A549 (cell line): ENCODE data around the gene PMM2. TPM values are rescaled to one million over a fixed set of nuclear protein-coding genes. Genes with fewer than 3 reads are reported as not detected.

Experiments used
- ATAC-seq, 2 experiments: fragments of 200-7000 bp in 1 of 2; fragments of >200 bp in 1 of 2; cut with Nextera tagmentation in 1 of 2; cut with Tn5 transposase in 1 of 2; 3 replicates each; pipeline versions ENCODE4 v1.8.0 to v1.9.1; 2018 to 2020; ENCODE audit warnings: mild to moderate bottlenecking in 1 of 2, moderate library complexity in 1 of 2
- CTCF ChIA-PET: fragments of 300-600 bp; sonication (Branson Sonifier 250); formaldehyde crosslinking; extraction: SDS; loops from one replicate; lab custom pipeline; 2021; ENCODE audit warnings: antibody characterized with exemption, inconsistent platforms; lab: Yijun Ruan, JAX
- POLR2A ChIA-PET: fragments of 350-600 bp; formaldehyde crosslinking; extraction: SDS; loops from one replicate; lab custom pipeline; 2021; ENCODE audit warnings: antibody characterized with exemption, inconsistent platforms; lab: Yijun Ruan, JAX
- DNase-seq, 2 experiments: peaks; one replicate each; pipeline versions ENCODE4 v3.0.0 to v3.0.0-alpha.2; 2011 to 2016; ENCODE audit warnings: low read depth in 1 of 2, low spot score in 1 of 2
- FAIRE-seq: peaks from 2 replicates; lab custom pipeline; 2011; peaks lifted over from hg19 to GRCh38; lab: Jason Lieb, UNC
- H3K27ac ChIP-seq, 2 experiments: fragments of >200 bp; sonication (Bioruptor Twin); formaldehyde crosslinking; 3 replicates each; pipeline ENCODE4 v1.5.1; 2016 to 2017
- H3K4me1 ChIP-seq: fragments of >200 bp; sonication (Bioruptor Twin); formaldehyde crosslinking; 3 replicates; pipeline ENCODE4 v1.6.1; 2016
- H3K4me2 ChIP-seq: fragments of >200 bp; sonication (Bioruptor Twin); formaldehyde crosslinking; 3 replicates; pipeline ENCODE4 v1.6.1; 2016
- H3K4me3 ChIP-seq: fragments of >200 bp; sonication (Bioruptor Twin); formaldehyde crosslinking; 3 replicates; pipeline ENCODE4 v1.5.1; 2016
- H3K9me3 ChIP-seq: fragments of >200 bp; sonication (Bioruptor Twin); formaldehyde crosslinking; 3 replicates; pipeline ENCODE4 v1.6.1; 2016
- ATOH8 ChIP-seq: fragments of 250-450 bp; sonication (Bioruptor Pico); IDR thresholded peaks from 2 replicates; pipeline ENCODE4 v1.5.0; 2020; ENCODE audit warnings: low read depth, mild to moderate bottlenecking, moderate library complexity
- CBX2 ChIP-seq: fragments of 200-600 bp; sonication (generic); IDR thresholded peaks from 2 replicates; pipeline ENCODE4 v1.6.1; 2016; ENCODE audit warnings: low read depth, mild to moderate bottlenecking, borderline replicate concordance
- CBX8 ChIP-seq: fragments of 200-600 bp; sonication (generic); IDR thresholded peaks from 2 replicates; pipeline ENCODE4 v1.6.1; 2016
- CEBPB ChIP-seq, 2 experiments: fragments of >200 bp in 1 of 2; sonication (Bioruptor Twin) in 1 of 2; formaldehyde crosslinking in 1 of 2; IDR thresholded peaks; 2 replicates each; pipeline ENCODE4 v1.6.1; 2012 to 2016
- CHD2 ChIP-seq: fragments of 150-350 bp; IDR thresholded peaks from 2 replicates; pipeline ENCODE4 v1.6.1; 2014; ENCODE audit warnings: low read length; ENCODE audit not compliant: partially characterized antibody
- EHF ChIP-seq: fragments of 250-450 bp; sonication (Bioruptor Pico); IDR thresholded peaks from 2 replicates; pipeline ENCODE4 v1.5.0; 2020; ENCODE audit warnings: mild to moderate bottlenecking
- EHMT2 ChIP-seq: fragments of 200-600 bp; sonication (generic); IDR thresholded peaks from 2 replicates; pipeline ENCODE4 v1.6.1; 2016; ENCODE audit warnings: antibody characterized with exemption, low read depth, mild to moderate bottlenecking, moderate library complexity
- FOSL2 ChIP-seq, 2 experiments: fragments of 450-650 bp in 1 of 2; fragments of >200 bp in 1 of 2; sonication (Bioruptor Twin) in 1 of 2; formaldehyde crosslinking; IDR thresholded peaks; 2 replicates each; pipeline versions ENCODE4 v1.5.0 to v1.6.1; 2016 to 2020; ENCODE audit warnings: mild to moderate bottlenecking in 1 of 2, moderate library complexity in 1 of 2
- FOXS1 ChIP-seq: fragments of 250-450 bp; sonication (Bioruptor Pico); IDR thresholded peaks from 2 replicates; pipeline ENCODE4 v1.5.0; 2020; ENCODE audit warnings: mild to moderate bottlenecking, moderate library complexity
- HEYL ChIP-seq: fragments of 250-450 bp; sonication (Bioruptor Pico); IDR thresholded peaks from 2 replicates; pipeline ENCODE4 v1.8.0; 2021; ENCODE audit warnings: mild to moderate bottlenecking, moderate library complexity
- HOXB13 ChIP-seq: fragments of 250-450 bp; sonication (Bioruptor Pico); IDR thresholded peaks from 2 replicates; pipeline ENCODE4 v1.5.0; 2020; ENCODE audit warnings: low read depth, mild to moderate bottlenecking, moderate library complexity
- JUN ChIP-seq, 2 experiments: fragments of >200 bp; sonication (Bioruptor Twin); formaldehyde crosslinking; IDR thresholded peaks; 2 replicates in 1 of 2; 3 replicates in 1 of 2; pipeline ENCODE4 v1.6.1; 2016 to 2017
- MAFK ChIP-seq: fragments of 450-650 bp; IDR thresholded peaks from 2 replicates; pipeline ENCODE4 v1.6.1; 2014; ENCODE audit not compliant: partially characterized antibody
- NFE2L2 ChIP-seq: fragments of 150-350 bp; conservative IDR thresholded peaks from 2 replicates; pipeline ENCODE4 v1.6.1; 2014; ENCODE audit warnings: low read length
- NR3C1 ChIP-seq: fragments of >200 bp; sonication (Bioruptor Twin); formaldehyde crosslinking; IDR thresholded peaks from 3 replicates; pipeline ENCODE4 v1.6.1; 2017
- PBX3 ChIP-seq: IDR thresholded peaks from 2 replicates; pipeline ENCODE4 v1.6.1; 2012
- POLR2AphosphoS2 ChIP-seq: conservative IDR thresholded peaks from 2 replicates; pipeline ENCODE4 v1.6.1; 2012; ENCODE audit warnings: low read length, improper control_type of control experiment, inconsistent platforms
- RNF2 ChIP-seq: fragments of 200-600 bp; sonication (generic); IDR thresholded peaks from 2 replicates; pipeline ENCODE4 v1.6.1; 2016; ENCODE audit warnings: low read depth, mild to moderate bottlenecking, antibody characterized with exemption, moderate library complexity, borderline replicate concordance
- SMC3 ChIP-seq: fragments of >200 bp; sonication (Bioruptor Twin); formaldehyde crosslinking; IDR thresholded peaks from 3 replicates; pipeline ENCODE4 v1.6.1; 2018; ENCODE audit warnings: inconsistent platforms
- SREBF2 ChIP-seq: fragments of 450-650 bp; IDR thresholded peaks from 2 replicates; pipeline ENCODE4 v1.6.1; 2014; ENCODE audit warnings: mild to moderate bottlenecking, moderate library complexity
- TFCP2L1 ChIP-seq: fragments of 250-450 bp; sonication (Bioruptor Pico); IDR thresholded peaks from 2 replicates; pipeline ENCODE4 v1.5.0; 2021; ENCODE audit warnings: mild to moderate bottlenecking
- TP53 ChIP-seq: fragments of 250-450 bp; sonication (Bioruptor Pico); IDR thresholded peaks from 2 replicates; pipeline ENCODE4 v1.5.0; 2021; ENCODE audit warnings: mild to moderate bottlenecking, moderate library complexity
- ZC3H11A ChIP-seq: fragments of 450-650 bp; IDR thresholded peaks from 2 replicates; pipeline ENCODE4 v1.6.1; 2014; ENCODE audit warnings: antibody characterized with exemption, mild to moderate bottlenecking
- ZNF302 ChIP-seq: fragments of 250-450 bp; sonication (Bioruptor Pico); IDR thresholded peaks from 2 replicates; pipeline ENCODE4 v1.9.0; 2021; ENCODE audit warnings: inconsistent platforms, mild to moderate bottlenecking, moderate library complexity
- ZSCAN20 ChIP-seq: fragments of 250-450 bp; sonication (Bioruptor Pico); IDR thresholded peaks from 2 replicates; pipeline ENCODE4 v1.8.0; 2022; ENCODE audit warnings: mild to moderate bottlenecking, moderate library complexity
- WGBS: methylation state at CpG from one replicate; pipeline ENCODE4 v1.1.6; 2017; ENCODE audit errors: missing lambda C conversion rate; 5-methylcytosine and 5-hydroxymethylcytosine counted together
- polyA plus RNA-seq, 4 experiments: library from polyadenylated mRNA; depleted of rRNA in 3 of 4; stranded (reverse); fragments of >200 nt; fragmentation: RNase III in 1 of 4; extraction: RNeasy Plus Mini Kit Qiagen cat#74134 plus additional on column Dnase treatment in 1 of 4; gene quantifications; 2 replicates in 3 of 4; 3 replicates in 1 of 4; pipeline ENCODE4 v1.2.3, GENCODE V29; 2011 to 2017
- TF ChIP-seq, protein P1 (sequence below): fragments of 250-450 bp; sonication (Bioruptor Pico); IDR thresholded peaks from 2 replicates; pipeline ENCODE4 v1.5.0; 2021; ENCODE audit warnings: mild to moderate bottlenecking, moderate library complexity, borderline replicate concordance
- TF ChIP-seq, protein P2 (sequence below): fragments of 450-650 bp; IDR thresholded peaks from 2 replicates; pipeline ENCODE4 v1.6.1; 2014; ENCODE audit warnings: antibody characterized with exemption

The PMM2 gene
- polyA plus RNA-seq, 2 of the 4 experiments (the other 2 are of a cell fraction), result 56.6 to 72.4 TPM

DNA sequence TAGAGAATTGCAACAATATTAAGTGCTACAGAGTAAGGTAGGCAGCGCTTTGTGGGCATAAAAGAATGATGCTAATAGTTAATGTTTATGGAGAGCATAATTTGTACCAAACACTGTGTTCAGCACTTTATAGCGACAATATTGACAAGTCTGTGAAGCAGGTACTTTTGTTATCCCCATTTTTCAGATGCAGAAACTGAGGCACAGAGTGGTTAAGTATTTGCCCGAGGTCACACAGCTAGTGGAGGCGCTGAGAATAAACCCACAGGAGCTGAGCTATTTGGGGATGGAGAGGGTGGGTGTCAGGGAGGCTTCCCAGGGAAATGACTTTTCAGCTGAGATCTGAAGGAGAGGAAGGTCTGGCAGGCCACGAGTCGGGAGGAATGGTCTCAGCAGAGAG lies 39.6 kb upstream of the PMM2 start (continued):
- TF ChIP-seq CHD2, result no peak

- Histone ChIP-seq H3K4me1 (no peaks in the 10 kb centered on the region), H3K27ac (no peak overlapping the region), H3K9me3 (no peaks in the 10 kb centered on the region), H3K4me2 (no peak overlapping the region), H3K4me3 (no peak overlapping the region)
- CTCF ChIA-PET, result interaction anchor here (0.9 to 1.3 kb wide), 3 partner anchors 27 to 193 kb away, joined by 3 to 4 read pairs (median 4); no protein-coding TSS in a partner anchor
- 60% methylated on average over 10 of the region's 10 CpGs for WGBS
- no peak for FAIRE-seq
- no peak for DNase-seq
- POLR2A ChIA-PET, result no interaction called here
- no peak for TF ChIP-seq FOXS1 (CRISPR knock-in tag)
- no peak for TF ChIP-seq POLR2AphosphoS2
- no peak for TF ChIP-seq JUN (IDR thresholded peaks at IDR 0.05)
- TF ChIP-seq CEBPB (IDR thresholded peaks at IDR 0.05), result no peak
- TF ChIP-seq ZNF302 (CRISPR knock-in tag), result no peak
- no peak for TF ChIP-seq NR3C1
- no peak for TF ChIP-seq CBX2
- TF ChIP-seq PBX3, result no peak
- no peak for TF ChIP-seq TP53 (CRISPR knock-in tag)
- no peak for TF ChIP-seq MAFK
- TF ChIP-seq, all 56 proteins: peak for 0
- ATAC-seq, result no peak
Measured at GRCh38 chr16:8760021-8760420, 37.6 kb upstream of the PMM2 start.

DNA sequence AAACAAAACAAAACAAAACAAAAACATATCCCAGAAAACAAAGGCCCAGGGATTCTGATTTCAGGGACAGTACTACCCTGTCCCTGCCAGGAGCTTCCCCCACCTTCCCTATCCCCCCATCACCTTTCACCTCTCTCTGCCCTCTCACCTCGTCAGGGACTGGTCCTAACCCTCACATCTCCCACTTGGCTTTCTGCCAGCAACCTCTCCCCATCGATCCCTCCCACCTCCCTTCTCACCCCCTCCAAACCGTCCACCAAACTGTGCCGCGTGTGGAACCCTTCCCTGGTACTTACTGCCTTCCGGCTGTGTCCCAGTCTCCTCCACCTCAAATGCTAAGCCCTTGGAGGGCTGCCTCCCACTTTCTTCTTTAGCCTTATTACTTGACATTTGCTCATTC lies 36.6 kb upstream of the PMM2 start:
- ChIA-PET CTCF (interaction anchor here (1.3 kb wide), 1 partner anchor 26 kb away, joined by 3 read pairs; no protein-coding TSS in a partner anchor), POLR2A (no interaction called here)
- no peaks in the 10 kb centered on the region for H3K9me3 ChIP-seq
- TF ChIP-seq, protein P1, sequence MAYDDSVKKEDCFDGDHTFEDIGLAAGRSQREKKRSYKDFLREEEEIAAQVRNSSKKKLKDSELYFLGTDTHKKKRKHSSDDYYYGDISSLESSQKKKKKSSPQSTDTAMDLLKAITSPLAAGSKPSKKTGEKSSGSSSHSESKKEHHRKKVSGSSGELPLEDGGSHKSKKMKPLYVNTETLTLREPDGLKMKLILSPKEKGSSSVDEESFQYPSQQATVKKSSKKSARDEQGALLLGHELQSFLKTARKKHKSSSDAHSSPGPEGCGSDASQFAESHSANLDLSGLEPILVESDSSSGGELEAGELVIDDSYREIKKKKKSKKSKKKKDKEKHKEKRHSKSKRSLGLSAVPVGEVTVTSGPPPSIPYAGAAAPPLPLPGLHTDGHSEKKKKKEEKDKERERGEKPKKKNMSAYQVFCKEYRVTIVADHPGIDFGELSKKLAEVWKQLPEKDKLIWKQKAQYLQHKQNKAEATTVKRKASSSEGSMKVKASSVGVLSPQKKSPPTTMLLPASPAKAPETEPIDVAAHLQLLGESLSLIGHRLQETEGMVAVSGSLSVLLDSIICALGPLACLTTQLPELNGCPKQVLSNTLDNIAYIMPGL (CRISPR knock-in tag), result no peak
- TF ChIP-seq ATOH8 (CRISPR knock-in tag) (no peak), TFCP2L1 (CRISPR knock-in tag) (no peak), ZSCAN20 (CRISPR knock-in tag) (no peak), SREBF2 (no peak), NFE2L2 (no peak), FOXS1 (CRISPR knock-in tag) (no peak), SMC3 (no peak), EHMT2 (no peak), EHF (CRISPR knock-in tag) (no peak), ZC3H11A (no peak), CBX8 (no peak), HEYL (CRISPR knock-in tag) (no peak), RNF2 (no peak), HOXB13 (CRISPR knock-in tag) (no peak), FOSL2 (IDR thresholded peaks at IDR 0.05) (no peak), FOSL2 (CRISPR knock-in tag; IDR thresholded peaks at IDR 0.05) (no peak)
- TF ChIP-seq, protein P2, sequence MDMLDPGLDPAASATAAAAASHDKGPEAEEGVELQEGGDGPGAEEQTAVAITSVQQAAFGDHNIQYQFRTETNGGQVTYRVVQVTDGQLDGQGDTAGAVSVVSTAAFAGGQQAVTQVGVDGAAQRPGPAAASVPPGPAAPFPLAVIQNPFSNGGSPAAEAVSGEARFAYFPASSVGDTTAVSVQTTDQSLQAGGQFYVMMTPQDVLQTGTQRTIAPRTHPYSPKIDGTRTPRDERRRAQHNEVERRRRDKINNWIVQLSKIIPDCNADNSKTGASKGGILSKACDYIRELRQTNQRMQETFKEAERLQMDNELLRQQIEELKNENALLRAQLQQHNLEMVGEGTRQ, result no peak
- H3K4me3 ChIP-seq, result no peak overlapping the region
- no peak for DNase-seq
- FAIRE-seq, result no peak
- WGBS, result 70% methylated on average over 6 of the region's 6 CpGs
- no peak for ATAC-seq
- no peak overlapping the region for H3K4me2 ChIP-seq
- H3K27ac ChIP-seq, result no peak overlapping the region
- H3K4me1 ChIP-seq, result no peaks in the 10 kb centered on the region
